ENCODE measurements around the gene TEKT4.
"Not testable (repeated sequence)": the region's sequence is repeated elsewhere in the genome, so short reads cannot be mapped to it uniquely, and the experiment has no call there.

GRCh38 chr2:94839224-94839623 lies 32.0 kb upstream of the TEKT4 start:
- TF ChIP-seq MLX, DDIT3, MLLT10 (CRISPR knock-in tag; IDR thresholded peaks at IDR 0.05): not testable (repeated sequence)

Data from HepG2 (cell line).